CMK (cell line): ENCODE data around the gene TIMP4.

Experiments
- DNase-seq: peaks from one replicate; pipeline ENCODE4 v3.0.0-alpha.2; 2010; ENCODE audit warnings: low read depth

TIMP4 gene

GRCh38 chr3:12147049-12147780 is 11.5 kb downstream of the TIMP4 start:
- DNase-seq = no peak

GRCh38 chr3:12143949-12144504 is 14.7 kb downstream of the TIMP4 start:
- no peak for DNase-seq

- no peak for DNase-seq
These were observed 16.2 kb downstream of the TIMP4 start for GRCh38 chr3:12142476-12142875.

GRCh38 chr3:12141350-12141749 is 17.4 kb downstream of the TIMP4 start:
- no peak for DNase-seq

GRCh38 chr3:12139111-12139511 is 19.6 kb downstream of the TIMP4 start:
- DNase-seq = no peak

GRCh38 chr3:12138044-12138443 is 20.7 kb downstream of the TIMP4 start:
- no peak for DNase-seq

GRCh38 chr3:12136371-12136770 is 22.3 kb downstream of the TIMP4 start:
- no peak for DNase-seq

GRCh38 chr3:12135029-12135657 is 23.6 kb downstream of the TIMP4 start:
- no peak for DNase-seq

- no peak for DNase-seq
These were observed 25.8 kb downstream of the TIMP4 start for GRCh38 chr3:12132881-12133280.

- DNase-seq = no peak
These were observed 27.2 kb downstream of the TIMP4 start for GRCh38 chr3:12131351-12132090.

- DNase-seq = no peak
These were observed 31.3 kb downstream of the TIMP4 start for GRCh38 chr3:12127391-12127790.

GRCh38 chr3:12125772-12126171 is 32.9 kb downstream of the TIMP4 start:
- DNase-seq = no peak

- DNase-seq = no peak
These were observed 37.2 kb downstream of the TIMP4 start for GRCh38 chr3:12121466-12121865.

- no peak for DNase-seq
These were observed 38.2 kb downstream of the TIMP4 start for GRCh38 chr3:12120374-12121140.

- no peak for DNase-seq
These were observed 41.2 kb downstream of the TIMP4 start for GRCh38 chr3:12117473-12117872.

- DNase-seq = no peak
These were observed 41.8 kb downstream of the TIMP4 start for GRCh38 chr3:12116870-12117269.

GRCh38 chr3:12115849-12116248 is 42.9 kb downstream of the TIMP4 start:
- DNase-seq = no peak

GRCh38 chr3:12115104-12115503 is 43.6 kb downstream of the TIMP4 start:
- no peak for DNase-seq

GRCh38 chr3:12114251-12114650 is 44.5 kb downstream of the TIMP4 start:
- no peak for DNase-seq

- DNase-seq = no peak
These were observed 51.5 kb downstream of the TIMP4 start for GRCh38 chr3:12107071-12107713.
